OCI-LY7 (cell line): ENCODE results near the gene NDUFB4. TPM values are rescaled to one million over a fixed set of nuclear protein-coding genes. Genes with fewer than 3 reads are reported as not detected.

Source experiments
- BruUV-seq: library from RNA; stranded (reverse); fragments of 400-500 nt; replicated peaks from 2 replicates; lab custom pipeline; 2021; lab: Mats Ljungman, UMichigan
- CTCF ChIA-PET: fragments of 300-600 bp; sonication (Branson Sonifier 250); formaldehyde crosslinking; loops from one replicate; lab custom pipeline; 2022; ENCODE audit warnings: antibody characterized with exemption; ENCODE audit not compliant: unreplicated experiment; lab: Charles Lee
- POLR2A ChIA-PET: fragments of 300-600 bp; sonication (Branson Sonifier 250); formaldehyde crosslinking; loops from one replicate; lab custom pipeline; 2022; ENCODE audit warnings: antibody characterized with exemption; lab: Charles Lee
- DNase-seq: peaks from one replicate; pipeline ENCODE4 v3.0.0-alpha.2; 2015; ENCODE audit warnings: low spot score
- H2AFZ ChIP-seq: fragments of 200-600 bp; sonication (generic), shearing (Covaris generic); 2 replicates; pipeline ENCODE4 v1.6.1; 2014; ENCODE audit warnings: mild to moderate bottlenecking, antibody characterized with exemption, low read length, moderate library complexity
- H3K27ac ChIP-seq: fragments of 200-600 bp; sonication (generic); 2 replicates; pipeline ENCODE4 v1.5.1; 2014; ENCODE audit warnings: mixed run types, low read depth, mild to moderate bottlenecking, moderate library complexity, low read length, inconsistent platforms; ENCODE audit not compliant: poor library complexity, severe bottlenecking
- H3K36me3 ChIP-seq: fragments of 200-600 bp; sonication (generic); 2 replicates; pipeline ENCODE4 v1.6.1; 2014; ENCODE audit warnings: mild to moderate bottlenecking, antibody characterized with exemption, low read length, moderate library complexity, mixed read lengths; ENCODE audit not compliant: insufficient read depth
- H3K4me1 ChIP-seq: fragments of 200-600 bp; sonication (generic); 2 replicates; pipeline ENCODE4 v1.5.1; 2014; ENCODE audit warnings: mild to moderate bottlenecking, low read length; ENCODE audit not compliant: insufficient read depth, poor library complexity, severe bottlenecking
- H3K4me2 ChIP-seq: fragments of 200-600 bp; sonication (generic); 2 replicates; pipeline ENCODE4 v1.6.1; 2014; ENCODE audit warnings: mild to moderate bottlenecking, low read length
- H3K4me3 ChIP-seq: fragments of 200-600 bp; sonication (generic); 2 replicates; pipeline ENCODE4 v1.5.1; 2014; ENCODE audit warnings: mild to moderate bottlenecking, low read depth, low read length; ENCODE audit not compliant: poor library complexity, severe bottlenecking
- H3K79me2 ChIP-seq: fragments of 200-600 bp; sonication (generic); 2 replicates; pipeline ENCODE4 v1.6.1; 2016; ENCODE audit warnings: low read depth, mild to moderate bottlenecking, low read length, moderate library complexity, mixed read lengths; ENCODE audit not compliant: insufficient read depth
- H3K9me2 ChIP-seq: fragments of 200-600 bp; sonication (generic); 2 replicates; pipeline ENCODE4 v1.6.1; 2016; ENCODE audit warnings: mild to moderate bottlenecking, low read length, mixed read lengths; ENCODE audit not compliant: insufficient read depth
- H3K9me3 ChIP-seq: fragments of 200-600 bp; sonication (generic); 2 replicates; pipeline ENCODE4 v1.6.1; 2014; ENCODE audit warnings: mild to moderate bottlenecking, mixed run types, low read length, mixed read lengths
- H4K20me1 ChIP-seq: fragments of 200-600 bp; sonication (generic); 2 replicates; pipeline ENCODE4 v1.6.1; 2014; ENCODE audit warnings: mild to moderate bottlenecking, antibody characterized with exemption, low read length, moderate library complexity, mixed read lengths; ENCODE audit not compliant: insufficient read depth
- EZH2phosphoT487 ChIP-seq: fragments of 200-600 bp; sonication (generic); IDR thresholded peaks from 2 replicates; pipeline ENCODE4 v1.6.1; 2018; ENCODE audit warnings: low read depth, borderline replicate concordance, mild to moderate bottlenecking, mixed run types, antibody characterized with exemption, low read length, moderate library complexity, mixed read lengths
- intact Hi-C: fragments of 100-400 bp; cut with micrococcal nuclease; formaldehyde crosslinking; loops from one replicate; pipeline ENCODE4 v1.10.0; 2022; ENCODE audit not compliant: unreplicated experiment
- total RNA-seq, 2 experiments: library from RNA; depleted of rRNA in 1 of 2; stranded (reverse); fragments of >200 nt in 1 of 2; shearing (Covaris generic) in 1 of 2; gene quantifications; 2 replicates each; pipeline ENCODE4 v1.2.3, GENCODE V29; 2014 to 2022
- TF ChIP-seq, protein P1 (sequence below): fragments of 200-600 bp; sonication (generic); conservative IDR thresholded peaks from 2 replicates; pipeline ENCODE4 v1.5.1; 2014; ENCODE audit warnings: mild to moderate bottlenecking, antibody characterized with exemption, low read length, moderate library complexity, mixed read lengths

The NDUFB4 gene
- total RNA-seq, 2 experiments from 2014 or later = 130 to 145 TPM

DNA sequence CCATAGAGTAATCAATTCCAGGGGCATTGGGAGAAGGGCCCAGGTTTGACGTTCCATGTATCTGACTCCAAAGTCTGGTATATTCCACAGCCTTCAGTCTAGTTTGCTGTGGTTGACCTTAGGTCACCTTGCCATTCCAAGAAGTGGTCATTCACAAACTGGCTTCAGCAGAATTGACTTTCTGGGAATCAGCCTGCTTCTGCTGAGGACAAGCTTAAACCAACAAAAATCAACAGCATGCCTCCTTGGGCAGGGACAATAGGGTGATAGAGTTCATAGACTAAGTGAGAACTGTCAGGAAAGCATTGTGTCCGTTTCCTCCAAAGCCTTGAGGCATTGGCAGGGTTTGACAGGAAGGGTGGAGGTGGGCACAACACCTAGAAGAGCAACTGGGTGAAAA is 24.1 kb upstream of the NDUFB4 start:
- no peak for DNase-seq
- no peak overlapping the region for H2AFZ ChIP-seq
- CTCF ChIA-PET = interaction anchor here (1.5 kb wide), 1 partner anchor 13 kb away, joined by 3 read pairs; no protein-coding TSS in a partner anchor
- intact Hi-C loops = no loop called here
- BruUV-seq = no TSS peak
- H3K4me1 ChIP-seq = no peaks in the 10 kb centered on the region
- no peak overlapping the region for H3K4me3 ChIP-seq
- H3K27ac ChIP-seq = no peak overlapping the region
- H3K9me2 ChIP-seq = no peaks in the 10 kb centered on the region
- no peak overlapping the region for H3K4me2 ChIP-seq
- TF ChIP-seq, protein P1, sequence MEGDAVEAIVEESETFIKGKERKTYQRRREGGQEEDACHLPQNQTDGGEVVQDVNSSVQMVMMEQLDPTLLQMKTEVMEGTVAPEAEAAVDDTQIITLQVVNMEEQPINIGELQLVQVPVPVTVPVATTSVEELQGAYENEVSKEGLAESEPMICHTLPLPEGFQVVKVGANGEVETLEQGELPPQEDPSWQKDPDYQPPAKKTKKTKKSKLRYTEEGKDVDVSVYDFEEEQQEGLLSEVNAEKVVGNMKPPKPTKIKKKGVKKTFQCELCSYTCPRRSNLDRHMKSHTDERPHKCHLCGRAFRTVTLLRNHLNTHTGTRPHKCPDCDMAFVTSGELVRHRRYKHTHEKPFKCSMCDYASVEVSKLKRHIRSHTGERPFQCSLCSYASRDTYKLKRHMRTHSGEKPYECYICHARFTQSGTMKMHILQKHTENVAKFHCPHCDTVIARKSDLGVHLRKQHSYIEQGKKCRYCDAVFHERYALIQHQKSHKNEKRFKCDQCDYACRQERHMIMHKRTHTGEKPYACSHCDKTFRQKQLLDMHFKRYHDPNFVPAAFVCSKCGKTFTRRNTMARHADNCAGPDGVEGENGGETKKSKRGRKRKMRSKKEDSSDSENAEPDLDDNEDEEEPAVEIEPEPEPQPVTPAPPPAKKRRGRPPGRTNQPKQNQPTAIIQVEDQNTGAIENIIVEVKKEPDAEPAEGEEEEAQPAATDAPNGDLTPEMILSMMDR = no peak
- no peak for TF ChIP-seq EZH2phosphoT487
- POLR2A ChIA-PET = interaction anchor here (0.7 kb wide), 2 partner anchors 105 to 680 kb away, joined by 3 read pairs; no protein-coding TSS in a partner anchor
- no peaks in the 10 kb centered on the region for H3K9me3 ChIP-seq
- H3K79me2 ChIP-seq = no peaks in the 10 kb centered on the region
- no peaks in the 10 kb centered on the region for H3K36me3 ChIP-seq
- H4K20me1 ChIP-seq = no peaks in the 10 kb centered on the region

DNA sequence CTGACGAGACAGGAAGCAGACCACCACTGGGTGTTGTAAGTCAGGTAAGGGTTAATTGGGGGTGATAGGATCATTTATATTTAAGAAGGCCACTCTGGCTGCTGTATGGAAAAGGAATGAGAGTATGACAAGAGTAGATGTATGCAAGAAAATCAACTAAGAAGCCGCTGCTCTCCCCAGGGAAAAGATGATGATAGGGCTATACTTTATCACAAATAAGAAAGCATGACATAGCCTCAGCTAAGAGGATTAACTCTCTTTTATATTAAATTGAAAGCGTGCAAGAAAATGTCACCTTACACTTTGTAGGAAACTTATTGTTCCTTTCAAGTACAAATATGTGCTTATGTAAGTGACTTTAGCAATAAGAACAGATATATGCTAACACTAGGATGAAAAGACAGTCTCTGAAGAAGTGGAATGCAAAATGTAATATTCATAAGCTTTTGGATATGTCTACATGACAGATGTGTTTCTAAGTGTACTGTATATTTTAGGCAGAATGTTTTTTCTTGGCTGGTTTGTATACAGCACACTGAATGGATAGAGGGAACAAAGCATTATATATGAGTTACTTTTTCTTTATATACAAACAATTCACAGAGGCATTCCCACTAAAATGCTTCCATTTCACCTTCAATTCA is 8.7 kb upstream of the NDUFB4 start:
- Histone ChIP-seq H2AFZ (no peak overlapping the region), H3K36me3 (no peaks in the 10 kb centered on the region), H3K27ac (no peak overlapping the region), H3K79me2 (no peaks in the 10 kb centered on the region), H3K9me2 (no peaks in the 10 kb centered on the region), H3K4me2 (no peak overlapping the region), H3K9me3 (no peaks in the 10 kb centered on the region), H3K4me3 (no peak overlapping the region), H3K4me1 (no peaks in the 10 kb centered on the region), H4K20me1 (no peaks in the 10 kb centered on the region)
- ChIA-PET CTCF (no interaction called here), POLR2A (interaction anchor here (0.8 kb wide), 1 partner anchor 9 kb away, joined by 4 read pairs; the partner anchor contains the start of gene NDUFB4)
- no peak for DNase-seq
- no TSS peak for BruUV-seq
- intact Hi-C loops = no loop called here
- TF ChIP-seq EZH2phosphoT487 = no peak
- TF ChIP-seq, protein P1 = no peak

DNA sequence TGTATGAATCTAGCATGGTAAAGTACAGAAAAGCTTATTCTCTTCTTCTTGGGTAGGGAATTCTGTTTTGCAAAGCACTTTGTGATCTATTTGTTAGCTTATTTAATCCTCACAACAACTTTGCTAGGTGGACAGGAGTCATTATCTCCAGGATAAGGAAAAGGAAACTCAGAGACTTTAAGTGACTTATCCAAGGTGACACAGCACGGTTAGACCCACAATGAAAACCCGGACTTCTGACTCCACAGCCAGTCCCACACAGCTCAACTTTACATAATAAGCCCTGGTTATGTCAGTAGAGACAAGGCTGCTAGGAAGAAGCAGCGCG is 384 bp upstream of the NDUFB4 start:
- Histone ChIP-seq H3K27ac (no peak overlapping the region), H3K4me2 (peak overlapping the region; percentile 87), H2AFZ (peak overlapping the region; percentile 93), H3K36me3 (peaks cover 36% of the 10 kb centered on the region), H4K20me1 (peaks cover 7% of the 10 kb centered on the region; the same call in 1 of the 2 replicates), H3K9me2 (no peaks in the 10 kb centered on the region), H3K79me2 (peaks cover 37% of the 10 kb centered on the region), H3K9me3 (no peaks in the 10 kb centered on the region), H3K4me1 (peaks cover 16% of the 10 kb centered on the region), H3K4me3 (peak overlapping the region; percentile 83)
- ChIA-PET POLR2A (interaction anchor here (0.6 to 2.0 kb wide), 31 partner anchors 8 to 919 kb away, joined by 3 to 12 read pairs (median 4); partner anchors contain the start of genes COX17 and LRRC58), CTCF (interaction anchor here (0.6 to 1.1 kb wide), 4 partner anchors 9 to 37 kb away, joined by 3 to 6 read pairs (median 4); no protein-coding TSS in a partner anchor)
- BruUV-seq = TSS peak; percentile 83
- intact Hi-C loops = loop anchor here (10.0 kb wide), 2 partner anchors 199 to 501 kb away; partner anchors contain the start of gene GSK3B
- no peak for DNase-seq
- no peak for TF ChIP-seq EZH2phosphoT487
- TF ChIP-seq, protein P1 = no peak
